ENCODE data around the gene MAP2K3. TPM values are rescaled to one million over a fixed set of nuclear protein-coding genes. Genes with fewer than 3 reads are reported as not detected.

Gene MAP2K3
- total and polyA plus RNA-seq, 2 of the 8 experiments (the other 6 are each of a cell fraction or from before 2014, with no cell fraction given), result 16.9 to 33.5 TPM

DNA sequence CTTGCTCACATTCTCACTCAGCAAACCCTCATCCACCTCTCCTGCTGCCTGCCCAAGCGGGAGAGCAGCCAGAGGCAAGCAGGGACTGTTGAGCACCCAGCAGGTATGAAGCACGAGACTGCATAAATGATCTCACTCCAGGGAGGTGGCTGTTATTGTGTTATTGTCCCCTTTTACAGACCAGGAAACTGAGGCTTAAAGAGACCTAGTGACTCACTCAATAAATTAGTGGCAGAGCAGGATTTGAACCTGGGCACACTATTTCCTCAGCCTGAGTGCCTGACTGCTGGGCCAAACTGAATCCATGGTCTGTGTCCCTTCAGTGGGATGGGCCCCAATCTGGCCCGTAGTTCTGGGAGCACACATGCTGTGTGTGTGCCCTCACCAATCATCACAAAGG lies 12.3 kb upstream of the MAP2K3 start (continued):
- TF ChIP-seq, protein P1, sequence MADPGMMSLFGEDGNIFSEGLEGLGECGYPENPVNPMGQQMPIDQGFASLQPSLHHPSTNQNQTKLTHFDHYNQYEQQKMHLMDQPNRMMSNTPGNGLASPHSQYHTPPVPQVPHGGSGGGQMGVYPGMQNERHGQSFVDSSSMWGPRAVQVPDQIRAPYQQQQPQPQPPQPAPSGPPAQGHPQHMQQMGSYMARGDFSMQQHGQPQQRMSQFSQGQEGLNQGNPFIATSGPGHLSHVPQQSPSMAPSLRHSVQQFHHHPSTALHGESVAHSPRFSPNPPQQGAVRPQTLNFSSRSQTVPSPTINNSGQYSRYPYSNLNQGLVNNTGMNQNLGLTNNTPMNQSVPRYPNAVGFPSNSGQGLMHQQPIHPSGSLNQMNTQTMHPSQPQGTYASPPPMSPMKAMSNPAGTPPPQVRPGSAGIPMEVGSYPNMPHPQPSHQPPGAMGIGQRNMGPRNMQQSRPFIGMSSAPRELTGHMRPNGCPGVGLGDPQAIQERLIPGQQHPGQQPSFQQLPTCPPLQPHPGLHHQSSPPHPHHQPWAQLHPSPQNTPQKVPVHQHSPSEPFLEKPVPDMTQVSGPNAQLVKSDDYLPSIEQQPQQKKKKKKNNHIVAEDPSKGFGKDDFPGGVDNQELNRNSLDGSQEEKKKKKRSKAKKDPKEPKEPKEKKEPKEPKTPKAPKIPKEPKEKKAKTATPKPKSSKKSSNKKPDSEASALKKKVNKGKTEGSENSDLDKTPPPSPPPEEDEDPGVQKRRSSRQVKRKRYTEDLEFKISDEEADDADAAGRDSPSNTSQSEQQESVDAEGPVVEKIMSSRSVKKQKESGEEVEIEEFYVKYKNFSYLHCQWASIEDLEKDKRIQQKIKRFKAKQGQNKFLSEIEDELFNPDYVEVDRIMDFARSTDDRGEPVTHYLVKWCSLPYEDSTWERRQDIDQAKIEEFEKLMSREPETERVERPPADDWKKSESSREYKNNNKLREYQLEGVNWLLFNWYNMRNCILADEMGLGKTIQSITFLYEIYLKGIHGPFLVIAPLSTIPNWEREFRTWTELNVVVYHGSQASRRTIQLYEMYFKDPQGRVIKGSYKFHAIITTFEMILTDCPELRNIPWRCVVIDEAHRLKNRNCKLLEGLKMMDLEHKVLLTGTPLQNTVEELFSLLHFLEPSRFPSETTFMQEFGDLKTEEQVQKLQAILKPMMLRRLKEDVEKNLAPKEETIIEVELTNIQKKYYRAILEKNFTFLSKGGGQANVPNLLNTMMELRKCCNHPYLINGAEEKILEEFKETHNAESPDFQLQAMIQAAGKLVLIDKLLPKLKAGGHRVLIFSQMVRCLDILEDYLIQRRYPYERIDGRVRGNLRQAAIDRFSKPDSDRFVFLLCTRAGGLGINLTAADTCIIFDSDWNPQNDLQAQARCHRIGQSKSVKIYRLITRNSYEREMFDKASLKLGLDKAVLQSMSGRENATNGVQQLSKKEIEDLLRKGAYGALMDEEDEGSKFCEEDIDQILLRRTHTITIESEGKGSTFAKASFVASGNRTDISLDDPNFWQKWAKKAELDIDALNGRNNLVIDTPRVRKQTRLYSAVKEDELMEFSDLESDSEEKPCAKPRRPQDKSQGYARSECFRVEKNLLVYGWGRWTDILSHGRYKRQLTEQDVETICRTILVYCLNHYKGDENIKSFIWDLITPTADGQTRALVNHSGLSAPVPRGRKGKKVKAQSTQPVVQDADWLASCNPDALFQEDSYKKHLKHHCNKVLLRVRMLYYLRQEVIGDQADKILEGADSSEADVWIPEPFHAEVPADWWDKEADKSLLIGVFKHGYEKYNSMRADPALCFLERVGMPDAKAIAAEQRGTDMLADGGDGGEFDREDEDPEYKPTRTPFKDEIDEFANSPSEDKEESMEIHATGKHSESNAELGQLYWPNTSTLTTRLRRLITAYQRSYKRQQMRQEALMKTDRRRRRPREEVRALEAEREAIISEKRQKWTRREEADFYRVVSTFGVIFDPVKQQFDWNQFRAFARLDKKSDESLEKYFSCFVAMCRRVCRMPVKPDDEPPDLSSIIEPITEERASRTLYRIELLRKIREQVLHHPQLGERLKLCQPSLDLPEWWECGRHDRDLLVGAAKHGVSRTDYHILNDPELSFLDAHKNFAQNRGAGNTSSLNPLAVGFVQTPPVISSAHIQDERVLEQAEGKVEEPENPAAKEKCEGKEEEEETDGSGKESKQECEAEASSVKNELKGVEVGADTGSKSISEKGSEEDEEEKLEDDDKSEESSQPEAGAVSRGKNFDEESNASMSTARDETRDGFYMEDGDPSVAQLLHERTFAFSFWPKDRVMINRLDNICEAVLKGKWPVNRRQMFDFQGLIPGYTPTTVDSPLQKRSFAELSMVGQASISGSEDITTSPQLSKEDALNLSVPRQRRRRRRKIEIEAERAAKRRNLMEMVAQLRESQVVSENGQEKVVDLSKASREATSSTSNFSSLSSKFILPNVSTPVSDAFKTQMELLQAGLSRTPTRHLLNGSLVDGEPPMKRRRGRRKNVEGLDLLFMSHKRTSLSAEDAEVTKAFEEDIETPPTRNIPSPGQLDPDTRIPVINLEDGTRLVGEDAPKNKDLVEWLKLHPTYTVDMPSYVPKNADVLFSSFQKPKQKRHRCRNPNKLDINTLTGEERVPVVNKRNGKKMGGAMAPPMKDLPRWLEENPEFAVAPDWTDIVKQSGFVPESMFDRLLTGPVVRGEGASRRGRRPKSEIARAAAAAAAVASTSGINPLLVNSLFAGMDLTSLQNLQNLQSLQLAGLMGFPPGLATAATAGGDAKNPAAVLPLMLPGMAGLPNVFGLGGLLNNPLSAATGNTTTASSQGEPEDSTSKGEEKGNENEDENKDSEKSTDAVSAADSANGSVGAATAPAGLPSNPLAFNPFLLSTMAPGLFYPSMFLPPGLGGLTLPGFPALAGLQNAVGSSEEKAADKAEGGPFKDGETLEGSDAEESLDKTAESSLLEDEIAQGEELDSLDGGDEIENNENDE (IDR thresholded peaks at IDR 0.05; ENCODE audit: insufficient replicate concordance, low read length), result no peak
- no peak for TF ChIP-seq SAP30 (IDR thresholded peaks at IDR 0.05; ENCODE audit: insufficient read depth, insufficient replicate concordance, low read length)
- TF ChIP-seq POU5F1 (IDR thresholded peaks at IDR 0.05; ENCODE audit: low read depth, low read length), result no peak
- TF ChIP-seq BCL11A (IDR thresholded peaks at IDR 0.05; ENCODE audit: low read depth in 2 of 2, low read length in 2 of 2), result no peak
- no peak for TF ChIP-seq CBX5 (IDR thresholded peaks at IDR 0.05; ENCODE audit: low read depth, low read length)
- no peak for TF ChIP-seq SRF (IDR thresholded peaks at IDR 0.05; ENCODE audit: low read depth, low read length)
- no peak for TF ChIP-seq EZH2 (IDR thresholded peaks at IDR 0.05; ENCODE audit: low read depth, low read length, severe bottlenecking)
- TF ChIP-seq HDAC2 (IDR thresholded peaks at IDR 0.05; ENCODE audit: borderline replicate concordance in 1 of 2, low read depth in 2 of 2, low read length in 2 of 2), result no peak
- no peak for TF ChIP-seq CBX8 (IDR thresholded peaks at IDR 0.05; ENCODE audit: borderline replicate concordance, low read depth, low read length)
